GM12872 (cell line): ENCODE results near the gene MTM1.
A peak's percentile ranks its signal among the peaks of the same experiment; 100 is the strongest.

Source experiments
- TF ChIP-seq, protein P1 (sequence below): IDR thresholded peaks from 3 replicates; pipeline ENCODE4 v1.5.1; 2011; ENCODE audit warnings: low read depth, mild to moderate bottlenecking, low read length, moderate library complexity; ENCODE audit not compliant: insufficient read depth

MTM1 gene

DNA sequence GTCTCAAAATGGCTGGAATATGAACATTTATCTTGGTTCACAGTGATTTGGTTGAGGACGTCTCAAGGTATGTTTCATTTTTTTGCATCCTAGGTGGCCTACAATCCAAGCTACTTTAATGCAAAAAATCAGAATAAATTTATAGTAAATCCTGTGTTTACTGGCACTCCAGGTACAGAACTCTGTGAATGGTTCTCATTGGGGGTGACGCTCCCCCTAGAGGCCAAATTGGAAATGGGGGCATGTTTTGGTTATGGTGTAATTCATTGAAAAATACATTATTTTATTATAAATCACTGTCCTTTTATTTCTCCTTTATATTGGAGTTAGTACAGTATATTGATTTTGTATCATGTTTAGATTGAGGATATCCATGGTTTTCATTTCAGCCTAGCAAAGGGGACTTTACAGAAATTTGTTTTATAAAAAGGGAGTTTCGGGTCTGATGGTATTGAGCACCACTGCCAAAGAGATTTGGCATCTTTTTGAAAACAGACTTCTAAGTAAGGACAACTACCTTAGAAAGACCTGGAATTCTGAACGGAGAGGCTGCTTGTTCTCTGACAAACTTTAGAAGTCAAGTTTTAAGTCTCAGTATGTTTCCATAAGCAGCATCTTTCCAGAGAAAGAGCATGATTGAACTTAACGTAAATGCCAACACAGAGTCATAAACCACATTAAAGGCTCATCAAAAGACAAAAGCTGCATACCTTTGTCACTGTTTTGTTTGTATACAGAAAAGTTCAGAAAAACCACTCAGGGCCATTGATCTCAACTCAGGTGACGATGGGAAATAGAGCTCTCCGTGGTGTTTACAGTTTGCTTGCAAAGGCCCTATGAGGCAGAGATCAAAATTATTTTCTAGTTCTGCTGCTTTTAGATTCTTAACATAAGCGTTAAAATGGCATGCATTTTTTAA is 19.4 kb downstream of the MTM1 start:
- TF ChIP-seq, protein P1, sequence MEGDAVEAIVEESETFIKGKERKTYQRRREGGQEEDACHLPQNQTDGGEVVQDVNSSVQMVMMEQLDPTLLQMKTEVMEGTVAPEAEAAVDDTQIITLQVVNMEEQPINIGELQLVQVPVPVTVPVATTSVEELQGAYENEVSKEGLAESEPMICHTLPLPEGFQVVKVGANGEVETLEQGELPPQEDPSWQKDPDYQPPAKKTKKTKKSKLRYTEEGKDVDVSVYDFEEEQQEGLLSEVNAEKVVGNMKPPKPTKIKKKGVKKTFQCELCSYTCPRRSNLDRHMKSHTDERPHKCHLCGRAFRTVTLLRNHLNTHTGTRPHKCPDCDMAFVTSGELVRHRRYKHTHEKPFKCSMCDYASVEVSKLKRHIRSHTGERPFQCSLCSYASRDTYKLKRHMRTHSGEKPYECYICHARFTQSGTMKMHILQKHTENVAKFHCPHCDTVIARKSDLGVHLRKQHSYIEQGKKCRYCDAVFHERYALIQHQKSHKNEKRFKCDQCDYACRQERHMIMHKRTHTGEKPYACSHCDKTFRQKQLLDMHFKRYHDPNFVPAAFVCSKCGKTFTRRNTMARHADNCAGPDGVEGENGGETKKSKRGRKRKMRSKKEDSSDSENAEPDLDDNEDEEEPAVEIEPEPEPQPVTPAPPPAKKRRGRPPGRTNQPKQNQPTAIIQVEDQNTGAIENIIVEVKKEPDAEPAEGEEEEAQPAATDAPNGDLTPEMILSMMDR: peak; percentile 59; the same call in 2 of the 3 replicates

DNA sequence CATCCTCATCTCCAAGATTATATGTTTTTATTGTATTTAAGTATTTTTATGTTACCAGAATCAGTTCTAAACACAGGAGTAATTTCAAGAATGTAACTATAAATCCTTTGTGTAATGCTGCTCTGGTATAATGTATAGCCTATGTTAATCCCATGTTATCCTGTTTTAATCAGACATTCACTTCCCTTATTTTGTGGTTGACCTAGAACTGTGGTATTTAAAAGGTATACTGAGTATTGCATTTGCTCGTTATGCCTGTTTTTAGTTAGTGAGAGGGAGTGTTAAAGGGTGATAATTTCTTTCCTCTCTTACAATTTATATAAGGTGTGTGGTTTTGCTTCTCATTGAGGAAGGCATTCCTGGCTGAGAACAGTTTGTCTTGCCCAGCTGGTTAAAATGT is 26.2 kb downstream of the MTM1 start:
- TF ChIP-seq, protein P1: no peak

DNA sequence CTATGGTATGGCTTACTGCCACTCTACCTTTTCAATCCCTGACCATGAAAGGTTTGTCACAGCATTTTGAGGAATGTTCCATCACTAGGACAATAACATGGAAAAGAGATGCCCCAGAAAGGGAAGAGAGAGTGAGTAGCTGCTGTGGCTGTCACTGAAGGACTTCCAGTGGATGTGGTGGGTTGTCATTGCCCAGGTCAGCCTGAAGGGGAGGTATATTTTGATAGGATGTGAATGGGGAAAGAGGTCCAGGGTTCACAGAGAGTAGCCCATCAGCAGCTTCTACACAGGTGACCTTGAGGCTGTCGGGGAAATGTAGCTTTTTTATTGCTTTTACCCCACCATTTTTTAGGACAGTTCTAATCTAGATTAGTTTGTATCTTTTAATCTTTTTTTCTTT is 30.8 kb downstream of the MTM1 start:
- TF ChIP-seq, protein P1: 0 out of 3 replicates have a peak, but pooled peaks have one; percentile 14

DNA sequence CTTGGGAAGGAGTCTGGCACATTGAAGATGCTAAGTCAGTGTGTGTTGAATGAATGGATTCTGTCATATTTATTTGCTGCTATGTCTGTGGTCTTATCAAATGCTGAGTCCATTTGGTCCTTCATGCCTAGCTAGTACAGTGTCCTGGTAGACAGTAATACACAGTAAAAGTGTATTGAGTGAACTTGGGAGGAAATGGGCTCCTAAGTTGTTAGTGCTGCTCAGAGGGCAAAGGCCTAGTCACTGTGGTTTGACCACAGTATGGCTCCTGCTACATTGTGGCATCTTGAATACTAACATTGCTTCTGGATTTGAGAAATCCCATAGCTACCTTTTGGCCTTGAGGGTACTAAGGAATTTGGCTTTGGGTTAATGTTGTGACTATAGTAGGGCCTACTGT is 33.9 kb downstream of the MTM1 start:
- TF ChIP-seq, protein P1: no peak

DNA sequence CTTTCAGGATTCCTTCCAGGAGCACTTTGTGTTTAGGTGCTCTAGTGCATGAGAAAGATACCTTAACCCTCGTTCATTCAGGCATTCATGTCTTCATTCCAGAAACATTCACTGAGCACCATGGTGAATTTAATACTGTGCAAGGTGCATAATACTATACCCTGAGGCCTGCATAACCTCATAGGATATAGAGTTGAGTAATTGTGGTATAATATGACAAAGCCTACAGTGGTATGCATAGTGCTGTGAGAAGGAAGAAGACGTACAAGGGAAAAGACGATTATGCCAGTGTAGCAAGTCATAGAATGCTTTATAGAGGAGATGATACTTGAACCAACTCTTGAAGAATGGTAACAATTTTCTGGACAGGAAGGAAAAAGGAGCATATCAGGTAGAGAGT is 34.3 kb downstream of the MTM1 start:
- TF ChIP-seq, protein P1: no peak

DNA sequence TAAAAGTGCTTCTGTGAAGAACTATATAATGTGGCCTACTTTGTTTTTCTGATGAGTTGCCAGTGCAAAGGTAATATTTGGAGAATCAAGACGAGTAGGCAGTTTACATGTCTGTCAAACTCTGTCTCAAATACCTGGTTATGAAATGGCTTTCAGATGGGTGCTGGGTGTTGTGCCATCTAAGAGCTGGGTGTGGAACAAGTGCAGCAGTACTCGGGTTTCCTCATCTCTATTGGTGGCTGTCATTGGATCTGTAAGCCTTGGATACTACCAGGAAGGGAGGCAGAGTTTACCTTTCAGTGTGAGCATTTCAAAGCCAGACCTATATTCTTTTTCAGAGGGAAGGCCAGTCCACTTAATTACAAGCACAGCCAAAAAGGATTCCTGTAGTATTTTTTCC is 37.2 kb downstream of the MTM1 start:
- TF ChIP-seq, protein P1: no peak

DNA sequence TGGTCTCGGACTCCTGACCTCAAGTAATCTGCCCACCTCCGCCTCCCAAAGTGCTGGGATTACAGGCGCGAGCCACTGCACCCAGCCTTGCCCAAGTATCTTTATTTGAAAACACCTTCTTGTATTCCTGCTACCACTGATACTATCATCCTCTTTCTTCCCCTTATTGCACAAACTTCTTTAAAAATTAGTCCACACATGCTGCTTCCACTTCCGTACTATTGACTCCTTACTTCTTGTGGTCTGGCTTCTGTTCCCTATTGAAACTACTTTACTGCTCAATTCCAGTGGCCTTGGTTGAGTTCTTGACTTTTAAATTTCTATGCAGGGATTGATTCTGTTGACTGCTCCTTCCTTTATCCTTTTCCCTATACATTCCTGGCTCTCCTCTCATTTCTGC is 38.8 kb downstream of the MTM1 start:
- TF ChIP-seq, protein P1: no peak
